SK-N-SH (cell line): ENCODE results near the gene PPP1R1C. TPM values are rescaled to one million over a fixed set of nuclear protein-coding genes. Genes with fewer than 3 reads are reported as not detected.

ENCODE experiments used
- CTCF ChIA-PET: fragments of 300-600, 350-600 bp; formaldehyde crosslinking; extraction: SDS; loops from one replicate; lab custom pipeline; 2021; lab: Yijun Ruan, JAX
- POLR2A ChIA-PET: fragments of 350-600 bp; sonication (Branson Sonifier 250); formaldehyde crosslinking; extraction: SDS; loops from one replicate; lab custom pipeline; 2020; ENCODE audit warnings: antibody characterized with exemption, inconsistent platforms; lab: Yijun Ruan, JAX
- DNase-seq: peaks from one replicate; pipeline ENCODE4 v3.0.0; 2012
- H2AFZ ChIP-seq: fragments of 200-600 bp; sonication (generic); 2 replicates; pipeline ENCODE4 v1.8.1; 2016; ENCODE audit warnings: antibody characterized with exemption, mild to moderate bottlenecking, low read depth
- H3F3A ChIP-seq: fragments of 200-600 bp; sonication (generic); replicated peaks from 2 replicates; pipeline ENCODE3; 2016; ENCODE audit warnings: antibody characterized with exemption, mild to moderate bottlenecking; ENCODE audit not compliant: insufficient read depth
- H3K27ac ChIP-seq, 2 experiments: fragments of 200-500 bp in 1 of 2; fragments of 200-600 bp in 1 of 2; sonication (Bioruptor generic) in 1 of 2; sonication (generic), shearing (Covaris generic) in 1 of 2; 2 replicates each; pipeline versions ENCODE4 v1.5.1 to v1.6.1; 2014 to 2016; ENCODE audit warnings: low read depth in 2 of 2, inconsistent platforms in 1 of 2, low read length in 1 of 2, mild to moderate bottlenecking in 1 of 2, mixed read lengths in 1 of 2
- H3K27me3 ChIP-seq: fragments of 200-600 bp; sonication (generic), shearing (Covaris generic); 2 replicates; pipeline ENCODE4 v1.6.1; 2016; ENCODE audit warnings: mixed run types; ENCODE audit not compliant: insufficient read depth
- H3K36me3 ChIP-seq, 2 experiments: fragments of 200-500 bp in 1 of 2; fragments of 200-600 bp in 1 of 2; sonication (Bioruptor generic) in 1 of 2; sonication (generic) in 1 of 2; replicated peaks in 1 of 2; 2 replicates each; pipeline versions ENCODE3 to v1.5.1; 2014 to 2016; ENCODE audit warnings: low read length in 1 of 2, mild to moderate bottlenecking in 1 of 2; ENCODE audit not compliant: insufficient read depth in 2 of 2, control insufficient read depth in 1 of 2
- H3K4me1 ChIP-seq, 2 experiments: fragments of 200-500 bp in 1 of 2; fragments of 200-600 bp in 1 of 2; sonication (Bioruptor generic) in 1 of 2; sonication (generic), shearing (Covaris generic) in 1 of 2; 2 replicates each; pipeline versions ENCODE4 v1.5.1 to v1.6.1; 2014 to 2016; ENCODE audit warnings: low read depth in 1 of 2, low read length in 1 of 2, mixed run types in 1 of 2; ENCODE audit not compliant: insufficient read depth in 2 of 2, control insufficient read depth in 1 of 2
- H3K4me2 ChIP-seq: fragments of 200-600 bp; sonication (generic), shearing (Covaris generic); 2 replicates; pipeline ENCODE4 v1.6.1; 2017; ENCODE audit warnings: mixed run types
- H3K4me3 ChIP-seq, 2 experiments: fragments of 200-500 bp in 1 of 2; fragments of 200-600 bp in 1 of 2; sonication (Bioruptor generic) in 1 of 2; sonication (generic), shearing (Covaris generic) in 1 of 2; 2 replicates each; pipeline versions ENCODE4 v1.5.1 to v1.8.1; 2014 to 2016; ENCODE audit warnings: low read depth in 2 of 2, inconsistent platforms in 1 of 2, low read length in 1 of 2, mild to moderate bottlenecking in 1 of 2, mixed read lengths in 1 of 2, moderate library complexity in 1 of 2
- H3K79me2 ChIP-seq: fragments of 200-600 bp; sonication (generic); 2 replicates; pipeline ENCODE4 v1.8.1; 2017; ENCODE audit warnings: mild to moderate bottlenecking; ENCODE audit not compliant: insufficient read depth
- H3K9ac ChIP-seq: fragments of 200-600 bp; sonication (generic); 2 replicates; pipeline ENCODE4 v1.6.1; 2017; ENCODE audit warnings: mixed run types
- H3K9me2 ChIP-seq: fragments of 200-600 bp; sonication (generic); 2 replicates; pipeline ENCODE4 v1.6.1; 2017; ENCODE audit warnings: mixed run types
- H3K9me3 ChIP-seq: fragments of 200-600 bp; sonication (generic); 2 replicates; pipeline ENCODE4 v1.6.1; 2017; ENCODE audit warnings: mixed run types, mild to moderate bottlenecking, moderate library complexity
- H4K20me1 ChIP-seq: fragments of 200-600 bp; sonication (generic); 2 replicates; pipeline ENCODE4 v1.6.1; 2017; ENCODE audit warnings: mild to moderate bottlenecking, mixed run types; ENCODE audit not compliant: insufficient read depth
- ELF1 ChIP-seq: IDR thresholded peaks from 2 replicates; pipeline ENCODE4 v1.4.0; 2012
- EP300 ChIP-seq, 2 experiments: IDR thresholded peaks; 2 replicates each; pipeline versions ENCODE4 v1.4.0 to v1.6.1; 2012; ENCODE audit warnings: borderline replicate concordance in 1 of 2, low read depth in 1 of 2, low read length in 1 of 2
- FOSL2 ChIP-seq: IDR thresholded peaks from 2 replicates; pipeline ENCODE4 v1.4.0; 2012; ENCODE audit warnings: low read depth, mild to moderate bottlenecking, moderate library complexity, borderline replicate concordance
- FOXJ3 ChIP-seq: sonication (generic); formaldehyde crosslinking; IDR thresholded peaks from 2 replicates; pipeline ENCODE4 v1.5.1; 2020; ENCODE audit warnings: mild to moderate bottlenecking, missing genetic modification reagents
- MEF2A ChIP-seq: IDR thresholded peaks from 2 replicates; pipeline ENCODE4 v1.4.0; 2012; ENCODE audit warnings: low read depth, borderline replicate concordance
- RFX5 ChIP-seq: IDR thresholded peaks from 2 replicates; pipeline ENCODE4 v1.6.1; 2012; ENCODE audit warnings: mild to moderate bottlenecking, improper control_type of control experiment, low read length
- TAF1 ChIP-seq: IDR thresholded peaks from 2 replicates; pipeline ENCODE4 v1.6.1; 2012; ENCODE audit warnings: low read depth, mild to moderate bottlenecking, low read length, moderate library complexity, borderline replicate concordance
- TEAD4 ChIP-seq: IDR thresholded peaks from 2 replicates; pipeline ENCODE4 v1.4.0; 2012; ENCODE audit warnings: mild to moderate bottlenecking, borderline replicate concordance; ENCODE audit not compliant: insufficient read depth
- YY1 ChIP-seq: IDR thresholded peaks from 2 replicates; pipeline ENCODE4 v1.4.0; 2012; ENCODE audit warnings: low read depth, mild to moderate bottlenecking
- WGBS: methylation state at CpG from one replicate; pipeline ENCODE4 v1.1.6; 2017; ENCODE audit warnings: low lambda C conversion rate; 5-methylcytosine and 5-hydroxymethylcytosine counted together
- polyA plus RNA-seq, 3 experiments: library from polyadenylated mRNA; depleted of rRNA; stranded (reverse); fragments of >200 nt; gene quantifications; 2 replicates each; pipeline ENCODE4 v1.2.3, GENCODE V29; 2012
- TF ChIP-seq, protein P1 (sequence below): IDR thresholded peaks from 2 replicates; pipeline ENCODE4 v1.4.0; 2012; ENCODE audit warnings: low read depth
- TF ChIP-seq, protein P2 (sequence below): fragments of 200-600 bp; sonication (generic); IDR thresholded peaks from 2 replicates; pipeline ENCODE4 v1.6.1; 2017; ENCODE audit warnings: antibody characterized with exemption, mild to moderate bottlenecking, moderate library complexity
- TF ChIP-seq, protein P3 (sequence below): IDR thresholded peaks from 2 replicates; pipeline ENCODE4 v1.4.0; 2012; ENCODE audit warnings: low read depth, borderline replicate concordance
- TF ChIP-seq, protein P4 (sequence below): fragments of 150-350 bp; IDR thresholded peaks from 2 replicates; pipeline ENCODE4 v1.6.1; 2016; ENCODE audit warnings: mild to moderate bottlenecking, low read depth, low read length

Gene PPP1R1C
- polyA plus RNA-seq, 1 of the 3 experiments (the other 2 are of a cell fraction), result 0.41 TPM

DNA sequence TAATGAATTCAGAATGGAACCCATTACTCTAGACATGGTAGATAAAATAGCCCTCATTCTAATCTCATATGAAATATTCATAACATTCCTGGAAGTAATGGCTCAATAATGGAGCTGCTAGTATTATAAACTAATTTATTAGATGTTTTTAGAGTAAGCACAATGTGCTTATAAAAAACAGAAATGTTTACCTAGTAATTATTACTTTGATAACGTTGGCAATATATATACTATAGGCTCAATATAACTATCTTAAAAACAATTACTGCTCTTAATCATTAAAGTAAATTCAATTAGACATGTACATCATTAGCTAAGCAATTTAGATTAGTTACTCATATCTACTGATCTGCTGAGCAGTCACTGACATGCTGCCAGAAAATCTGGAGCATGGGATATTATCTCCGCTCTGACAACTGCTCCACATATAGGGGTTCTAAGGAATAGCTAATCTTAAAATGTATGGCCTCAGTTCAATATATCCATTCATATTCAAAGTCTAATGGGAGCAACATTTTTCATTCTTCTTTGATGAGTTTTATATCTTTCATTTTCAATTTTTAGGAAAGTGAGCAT is 19.4 kb downstream of the PPP1R1C start:
- POLR2A ChIA-PET, result no interaction called here
- H3K4me2 ChIP-seq, result no peak overlapping the region
- 51% methylated on average over 2 of the region's 2 CpGs for WGBS

DNA sequence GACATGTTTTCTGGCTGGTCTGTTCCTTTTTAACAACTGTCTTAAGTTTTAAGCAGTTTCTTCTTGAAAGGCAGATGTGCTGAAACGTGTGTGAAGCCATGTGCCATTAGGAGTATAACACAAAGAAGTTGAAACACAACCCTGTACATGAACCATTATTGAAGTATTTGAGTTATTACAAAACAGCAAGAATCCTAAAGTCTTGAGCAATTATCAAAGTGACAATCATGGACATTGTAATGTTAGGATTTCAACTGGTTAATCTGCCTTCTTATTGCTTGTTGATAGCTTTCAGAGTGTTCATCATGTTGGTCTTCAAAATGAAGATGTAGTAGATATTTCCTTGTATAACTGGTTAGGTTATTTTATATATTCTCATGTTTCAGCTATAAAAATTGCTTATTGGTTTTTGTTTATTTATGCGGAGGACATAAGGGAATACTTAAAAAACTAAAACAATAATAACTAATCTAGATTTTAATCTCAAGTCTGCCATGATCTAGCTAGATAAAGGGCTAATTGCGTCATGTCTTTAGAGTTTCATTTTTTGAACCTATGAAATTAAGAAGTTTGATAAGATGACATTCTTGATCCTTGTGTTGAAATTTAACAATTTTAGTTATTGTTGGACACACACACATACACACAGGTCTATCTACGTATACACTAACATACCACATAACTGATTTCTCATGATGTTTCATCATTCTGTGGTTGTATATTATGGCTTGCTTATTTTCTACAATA is 21.1 kb downstream of the PPP1R1C start:
- no peak overlapping the region for H3K4me2 ChIP-seq
- H3K79me2 ChIP-seq, result no peaks in the 10 kb centered on the region
- no peaks in the 10 kb centered on the region for H3K27me3 ChIP-seq
- DNase-seq, result no peak
- TF ChIP-seq, protein P1, sequence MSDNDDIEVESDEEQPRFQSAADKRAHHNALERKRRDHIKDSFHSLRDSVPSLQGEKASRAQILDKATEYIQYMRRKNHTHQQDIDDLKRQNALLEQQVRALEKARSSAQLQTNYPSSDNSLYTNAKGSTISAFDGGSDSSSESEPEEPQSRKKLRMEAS, result no peak
- TF ChIP-seq ELF1 (no peak), MEF2A (no peak), FOSL2 (no peak), EP300 (IDR thresholded peaks at IDR 0.05; ENCODE audit: borderline replicate concordance in 1 of 2, low read depth in 1 of 2, low read length in 1 of 2) (no peak), RFX5 (no peak), YY1 (no peak), TAF1 (no peak)
- TF ChIP-seq, protein P2, sequence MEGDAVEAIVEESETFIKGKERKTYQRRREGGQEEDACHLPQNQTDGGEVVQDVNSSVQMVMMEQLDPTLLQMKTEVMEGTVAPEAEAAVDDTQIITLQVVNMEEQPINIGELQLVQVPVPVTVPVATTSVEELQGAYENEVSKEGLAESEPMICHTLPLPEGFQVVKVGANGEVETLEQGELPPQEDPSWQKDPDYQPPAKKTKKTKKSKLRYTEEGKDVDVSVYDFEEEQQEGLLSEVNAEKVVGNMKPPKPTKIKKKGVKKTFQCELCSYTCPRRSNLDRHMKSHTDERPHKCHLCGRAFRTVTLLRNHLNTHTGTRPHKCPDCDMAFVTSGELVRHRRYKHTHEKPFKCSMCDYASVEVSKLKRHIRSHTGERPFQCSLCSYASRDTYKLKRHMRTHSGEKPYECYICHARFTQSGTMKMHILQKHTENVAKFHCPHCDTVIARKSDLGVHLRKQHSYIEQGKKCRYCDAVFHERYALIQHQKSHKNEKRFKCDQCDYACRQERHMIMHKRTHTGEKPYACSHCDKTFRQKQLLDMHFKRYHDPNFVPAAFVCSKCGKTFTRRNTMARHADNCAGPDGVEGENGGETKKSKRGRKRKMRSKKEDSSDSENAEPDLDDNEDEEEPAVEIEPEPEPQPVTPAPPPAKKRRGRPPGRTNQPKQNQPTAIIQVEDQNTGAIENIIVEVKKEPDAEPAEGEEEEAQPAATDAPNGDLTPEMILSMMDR, result no peak
- TF ChIP-seq, protein P3, sequence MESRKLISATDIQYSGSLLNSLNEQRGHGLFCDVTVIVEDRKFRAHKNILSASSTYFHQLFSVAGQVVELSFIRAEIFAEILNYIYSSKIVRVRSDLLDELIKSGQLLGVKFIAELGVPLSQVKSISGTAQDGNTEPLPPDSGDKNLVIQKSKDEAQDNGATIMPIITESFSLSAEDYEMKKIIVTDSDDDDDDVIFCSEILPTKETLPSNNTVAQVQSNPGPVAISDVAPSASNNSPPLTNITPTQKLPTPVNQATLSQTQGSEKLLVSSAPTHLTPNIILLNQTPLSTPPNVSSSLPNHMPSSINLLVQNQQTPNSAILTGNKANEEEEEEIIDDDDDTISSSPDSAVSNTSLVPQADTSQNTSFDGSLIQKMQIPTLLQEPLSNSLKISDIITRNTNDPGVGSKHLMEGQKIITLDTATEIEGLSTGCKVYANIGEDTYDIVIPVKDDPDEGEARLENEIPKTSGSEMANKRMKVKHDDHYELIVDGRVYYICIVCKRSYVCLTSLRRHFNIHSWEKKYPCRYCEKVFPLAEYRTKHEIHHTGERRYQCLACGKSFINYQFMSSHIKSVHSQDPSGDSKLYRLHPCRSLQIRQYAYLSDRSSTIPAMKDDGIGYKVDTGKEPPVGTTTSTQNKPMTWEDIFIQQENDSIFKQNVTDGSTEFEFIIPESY, result no peak
- TF ChIP-seq, protein P4, sequence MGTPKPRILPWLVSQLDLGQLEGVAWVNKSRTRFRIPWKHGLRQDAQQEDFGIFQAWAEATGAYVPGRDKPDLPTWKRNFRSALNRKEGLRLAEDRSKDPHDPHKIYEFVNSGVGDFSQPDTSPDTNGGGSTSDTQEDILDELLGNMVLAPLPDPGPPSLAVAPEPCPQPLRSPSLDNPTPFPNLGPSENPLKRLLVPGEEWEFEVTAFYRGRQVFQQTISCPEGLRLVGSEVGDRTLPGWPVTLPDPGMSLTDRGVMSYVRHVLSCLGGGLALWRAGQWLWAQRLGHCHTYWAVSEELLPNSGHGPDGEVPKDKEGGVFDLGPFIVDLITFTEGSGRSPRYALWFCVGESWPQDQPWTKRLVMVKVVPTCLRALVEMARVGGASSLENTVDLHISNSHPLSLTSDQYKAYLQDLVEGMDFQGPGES, result no peak
- TF ChIP-seq, all 33 proteins: peak for 0
- H3F3A ChIP-seq, result no peaks in the 10 kb centered on the region
- ChIA-PET POLR2A (no interaction called here), CTCF (no interaction called here)
- no peak overlapping the region for H3K9ac ChIP-seq
- 86% methylated on average over 4 of the region's 4 CpGs for WGBS
- H3K36me3 ChIP-seq, result no peaks in the 10 kb centered on the region
- H2AFZ ChIP-seq, result no peak overlapping the region
- H3K9me3 ChIP-seq, result peaks cover 4% of the 10 kb centered on the region; the same call in 1 of the 2 replicates
- no peak overlapping the region for H3K4me3 ChIP-seq
- no peaks in the 10 kb centered on the region for H4K20me1 ChIP-seq
- H3K9me2 ChIP-seq, result no peaks in the 10 kb centered on the region
- H3K4me1 ChIP-seq, result no peaks in the 10 kb centered on the region; a peak in 2 of 4 replicates
- H3K27ac ChIP-seq, result no peak overlapping the region

More for the DNA sequence above, 19.4 kb downstream of the PPP1R1C start:
- no peak for DNase-seq
- CTCF ChIA-PET, result interaction anchor here (0.9 to 1.4 kb wide), 2 partner anchors 51 to 101 kb away, joined by 3 read pairs; no protein-coding TSS in a partner anchor
- Histone ChIP-seq H3K4me1 (no peaks in the 10 kb centered on the region; a peak in 2 of 4 replicates), H3K36me3 (no peaks in the 10 kb centered on the region), H3K27me3 (no peaks in the 10 kb centered on the region), H3K27ac (no peak overlapping the region), H3K9ac (no peak overlapping the region), H3K4me3 (no peak overlapping the region), H3K9me3 (no peaks in the 10 kb centered on the region), H3K9me2 (no peaks in the 10 kb centered on the region), H4K20me1 (no peaks in the 10 kb centered on the region), H3K79me2 (no peaks in the 10 kb centered on the region), H3F3A (no peaks in the 10 kb centered on the region), H2AFZ (no peak overlapping the region)
- 0 out of 2 replicates have a peak, but pooled peaks have one; percentile 10 for TF ChIP-seq TEAD4
- no peak for TF ChIP-seq FOXJ3 (CRISPR knock-in tag)
